IPS-NIHi7 (cell line): Measurements from ENCODE around the gene DPP7.

Source experiments
- DNase-seq: peaks from one replicate; pipeline ENCODE4 v3.0.0; 2012; ENCODE audit warnings: mixed read lengths; ENCODE audit errors: extremely low spot score

DPP7 gene

DNA sequence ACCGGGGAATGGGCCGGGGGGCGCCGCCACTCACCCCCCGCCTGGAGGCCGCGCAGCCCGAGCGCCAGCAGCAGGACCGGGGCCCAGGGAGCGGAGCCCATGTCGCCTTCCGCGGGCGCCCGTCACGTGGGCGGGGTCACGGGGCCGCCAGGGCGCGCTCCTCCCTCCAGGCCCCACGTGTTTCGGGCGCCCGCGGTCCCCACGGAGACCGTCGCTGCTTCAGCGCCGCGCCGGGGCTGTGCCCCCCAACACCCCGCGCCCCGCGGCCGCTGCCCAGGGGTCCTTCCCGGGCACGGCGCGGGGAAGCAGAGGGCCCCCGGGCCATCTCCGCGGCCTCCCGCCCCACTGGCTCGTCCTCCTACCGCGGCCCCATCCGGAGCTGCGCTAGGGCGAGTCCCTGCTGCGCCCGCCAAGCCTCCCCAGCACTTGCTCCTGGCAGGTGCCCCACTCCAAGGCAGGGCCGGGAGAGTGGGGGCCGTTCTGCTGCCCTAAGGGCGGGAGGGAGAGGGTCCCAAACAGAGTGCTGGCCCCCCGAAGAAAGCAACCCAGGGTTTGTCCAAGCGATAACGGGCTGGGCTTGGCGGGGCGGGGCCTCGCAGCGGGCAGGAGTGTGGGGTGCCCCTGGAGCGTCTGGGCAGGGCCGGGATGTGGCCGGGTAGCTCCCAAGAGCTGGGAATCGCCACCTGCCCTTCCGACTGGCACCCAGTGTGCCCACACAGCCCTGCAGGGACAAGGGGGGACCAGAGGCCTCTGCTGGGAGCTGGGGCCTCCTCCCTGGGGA lies at the start of gene DPP7:
DPP7 (minus strand) TSS at position 121 of the 781 bp plus-strand sequence; CDS start at position 101, 20 bp downstream.
- no peak for DNase-seq

GRCh38 chr9:137163805-137164204 lies 49.3 kb upstream of the DPP7 start:
- DNase-seq: no peak

GRCh38 chr9:137163365-137163715 lies 48.8 kb upstream of the DPP7 start:
- DNase-seq: peak; percentile 44

- peak; percentile 59 for DNase-seq
These were observed 48.2 kb upstream of the DPP7 start for GRCh38 chr9:137162505-137163364.

DNA sequence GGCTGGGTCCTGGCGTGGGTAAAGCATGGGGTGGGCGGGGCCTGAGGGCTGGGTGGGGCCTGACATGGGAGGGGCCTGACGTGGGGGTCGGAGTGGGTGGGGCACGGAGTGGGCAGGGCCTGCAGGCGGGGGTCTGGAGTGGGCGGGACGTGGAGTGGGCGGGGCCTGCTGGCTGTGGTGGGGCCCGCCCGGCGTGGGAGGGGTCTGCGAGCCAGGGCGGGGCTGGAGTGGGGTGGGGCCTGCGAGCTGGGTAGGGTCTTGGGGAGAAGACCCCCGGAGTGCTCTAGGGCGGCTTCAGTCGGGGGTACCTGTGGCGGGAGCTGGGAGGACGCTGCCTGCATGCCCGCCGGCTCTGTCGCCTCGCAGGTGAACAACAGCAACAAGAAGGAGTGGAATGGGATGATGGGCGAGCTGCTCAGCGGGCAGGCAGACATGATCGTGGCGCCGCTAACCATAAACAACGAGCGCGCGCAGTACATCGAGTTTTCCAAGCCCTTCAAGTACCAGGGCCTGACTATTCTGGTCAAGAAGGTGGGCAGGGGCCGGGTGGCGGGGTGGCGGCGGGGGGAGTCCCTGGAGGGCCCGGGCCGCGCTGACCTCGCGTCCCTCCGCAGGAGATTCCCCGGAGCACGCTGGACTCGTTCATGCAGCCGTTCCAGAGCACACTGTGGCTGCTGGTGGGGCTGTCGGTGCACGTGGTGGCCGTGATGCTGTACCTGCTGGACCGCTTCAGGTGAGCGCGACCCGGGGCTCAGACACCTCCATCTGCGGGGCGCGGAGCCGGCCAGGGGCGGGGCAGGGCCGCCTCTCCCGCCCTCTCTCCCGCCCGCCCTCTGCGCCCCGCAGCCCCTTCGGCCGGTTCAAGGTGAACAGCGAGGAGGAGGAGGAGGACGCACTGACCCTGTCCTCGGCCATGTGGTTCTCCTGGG lies 47.3 kb upstream of the DPP7 start:
- DNase-seq: peak; percentile 80

- DNase-seq: no peak
These were observed 46.4 kb upstream of the DPP7 start for GRCh38 chr9:137160716-137161557.

DNA sequence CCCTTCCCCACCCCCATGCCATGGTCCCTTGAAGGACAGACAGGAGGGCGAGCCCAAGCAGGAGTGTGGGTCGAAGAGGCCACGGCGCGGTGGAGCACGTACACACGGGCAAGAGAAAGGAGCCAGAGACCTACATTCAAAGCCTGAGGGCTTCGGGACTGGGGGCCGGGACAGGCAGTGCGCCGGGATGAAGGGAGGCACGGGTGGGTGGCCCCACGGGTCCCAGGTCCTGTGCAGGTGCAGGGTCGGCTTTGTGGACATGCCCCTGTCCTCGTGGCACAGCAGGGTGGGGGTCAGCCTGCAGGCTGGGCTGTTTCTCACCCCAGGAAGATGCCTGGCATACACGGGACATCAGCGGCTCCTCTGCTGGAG lies 45.5 kb upstream of the DPP7 start:
- DNase-seq: no peak

- DNase-seq: no peak
These were observed 44.8 kb upstream of the DPP7 start for GRCh38 chr9:137159105-137160053.

GRCh38 chr9:137158625-137159024 lies 44.1 kb upstream of the DPP7 start:
- no peak for DNase-seq

- no peak for DNase-seq
These were observed 43.3 kb upstream of the DPP7 start for GRCh38 chr9:137157618-137158415.

- peak; percentile 73 for DNase-seq
These were observed 42.2 kb upstream of the DPP7 start for GRCh38 chr9:137156567-137157375.

DNA sequence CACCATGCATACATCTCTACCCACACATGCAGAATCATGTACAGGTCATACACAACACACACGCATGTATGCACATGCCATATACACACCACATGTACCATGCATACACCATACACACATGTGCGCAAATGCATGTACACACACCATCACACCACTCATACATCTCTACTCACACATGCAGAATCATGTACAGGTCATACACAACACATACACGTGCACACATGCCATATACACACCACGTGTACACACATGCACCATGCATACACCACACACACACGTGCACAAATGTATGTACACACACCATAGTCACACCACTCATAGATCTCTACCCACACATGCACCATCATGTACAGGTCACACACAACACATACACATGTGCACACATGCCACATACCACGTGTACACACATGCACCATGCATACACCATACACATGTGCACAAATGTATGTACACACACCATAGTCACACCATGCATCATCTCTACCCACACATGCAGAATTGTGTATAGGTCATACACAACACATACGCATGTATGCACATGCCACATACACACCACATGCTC lies 38.4 kb upstream of the DPP7 start:
- DNase-seq: no peak

GRCh38 chr9:137150617-137151457 lies 36.3 kb upstream of the DPP7 start:
- peak; percentile 74 for DNase-seq

DNA sequence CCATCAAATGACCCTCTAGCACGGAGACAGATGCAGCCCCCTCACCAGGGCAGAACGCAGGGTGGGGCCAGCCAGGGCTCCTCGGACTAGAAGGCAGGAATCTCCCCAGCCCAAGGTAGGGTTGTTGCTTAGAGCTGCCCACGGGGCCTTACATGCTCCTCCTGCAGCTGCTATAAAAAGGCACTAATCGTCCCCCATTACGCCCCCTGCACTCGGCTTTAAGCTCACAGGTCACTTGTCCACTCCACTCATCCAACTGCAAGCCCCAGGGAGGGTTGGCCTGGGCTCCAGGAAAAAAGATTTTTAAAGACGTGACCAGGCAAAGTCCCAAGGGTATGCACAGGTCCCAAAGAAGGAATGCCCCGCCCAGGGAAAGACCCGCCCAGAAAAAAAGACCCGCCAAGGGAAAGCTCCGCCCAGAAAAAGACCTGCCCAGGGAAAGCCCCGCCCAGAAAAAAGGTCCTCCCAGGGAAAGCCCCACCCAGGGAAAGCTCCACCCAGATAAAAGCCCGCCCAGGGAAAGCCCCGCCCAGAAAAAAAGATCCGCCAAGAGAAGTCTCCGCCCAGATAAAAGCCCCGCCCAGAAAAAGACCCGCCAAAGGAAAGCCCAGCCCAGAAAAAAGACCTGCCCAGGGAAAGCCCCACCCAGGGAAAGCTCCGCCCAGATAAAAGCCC lies 35.5 kb upstream of the DPP7 start:
- DNase-seq: peak; percentile 65

- no peak for DNase-seq
These were observed 34.8 kb upstream of the DPP7 start for GRCh38 chr9:137149363-137149762.

- no peak for DNase-seq
These were observed 34.1 kb upstream of the DPP7 start for GRCh38 chr9:137148661-137149060.
